ENCODE measurements around the gene NAA30.
"Not testable (repeated sequence)": the region's sequence is repeated elsewhere in the genome, so short reads cannot be mapped to it uniquely, and the experiment has no call there.

NAA30 gene

GRCh38 chr14:57390037-57390805, at the start of gene NAA30:
NAA30 (plus strand) TSS chr14:57390586; CDS start chr14:57390958, 372 bp downstream.
- DNase-seq = peak; percentile 95

- DNase-seq = not testable (repeated sequence)
These were observed 46.7 kb upstream of the NAA30 start for GRCh38 chr14:57343545-57344297.

GRCh38 chr14:57345106-57345505, 45.3 kb upstream of the NAA30 start:
- DNase-seq = no peak

- no peak for DNase-seq
These were observed 43.6 kb upstream of the NAA30 start for GRCh38 chr14:57346741-57347140.

- DNase-seq = no peak
These were observed 37.8 kb upstream of the NAA30 start for GRCh38 chr14:57352396-57353170.

GRCh38 chr14:57355081-57355800, 35.1 kb upstream of the NAA30 start:
- no peak for DNase-seq

GRCh38 chr14:57362361-57362760, 28.0 kb upstream of the NAA30 start:
- DNase-seq = no peak

- DNase-seq = no peak
These were observed 25.5 kb upstream of the NAA30 start for GRCh38 chr14:57364659-57365450.

- not testable (repeated sequence) for DNase-seq
These were observed 20.2 kb upstream of the NAA30 start for GRCh38 chr14:57370187-57370586.

- DNase-seq = no peak
These were observed 19.4 kb upstream of the NAA30 start for GRCh38 chr14:57371013-57371412.

GRCh38 chr14:57375156-57375555, 15.2 kb upstream of the NAA30 start:
- DNase-seq = no peak

GRCh38 chr14:57378661-57379060, 11.7 kb upstream of the NAA30 start:
- DNase-seq = no peak

- no peak for DNase-seq
These were observed 9.5 kb upstream of the NAA30 start for GRCh38 chr14:57380935-57381334.

GRCh38 chr14:57382283-57382682, 8.1 kb upstream of the NAA30 start:
- DNase-seq = no peak

- DNase-seq = no peak
These were observed 7.2 kb upstream of the NAA30 start for GRCh38 chr14:57383125-57383745.

- DNase-seq = no peak
These were observed 2.3 kb upstream of the NAA30 start for GRCh38 chr14:57388067-57388466.

GRCh38 chr14:57389646-57390036, 745 bp upstream of the NAA30 start:
- DNase-seq = no peak

- DNase-seq = peak; percentile 42
These were observed 575 bp downstream of the NAA30 start for GRCh38 chr14:57390806-57391516.

- DNase-seq = no peak
These were observed 1.3 kb downstream of the NAA30 start for GRCh38 chr14:57391517-57392195.

- DNase-seq = no peak
These were observed 2.4 kb downstream of the NAA30 start for GRCh38 chr14:57392830-57393229.

Measured in CD4-positive, alpha-beta T cell treated with Interleukin-6 for 4 hours (primary cell).